Measurements from ENCODE around the gene DDX59.

The DDX59 gene

DNA sequence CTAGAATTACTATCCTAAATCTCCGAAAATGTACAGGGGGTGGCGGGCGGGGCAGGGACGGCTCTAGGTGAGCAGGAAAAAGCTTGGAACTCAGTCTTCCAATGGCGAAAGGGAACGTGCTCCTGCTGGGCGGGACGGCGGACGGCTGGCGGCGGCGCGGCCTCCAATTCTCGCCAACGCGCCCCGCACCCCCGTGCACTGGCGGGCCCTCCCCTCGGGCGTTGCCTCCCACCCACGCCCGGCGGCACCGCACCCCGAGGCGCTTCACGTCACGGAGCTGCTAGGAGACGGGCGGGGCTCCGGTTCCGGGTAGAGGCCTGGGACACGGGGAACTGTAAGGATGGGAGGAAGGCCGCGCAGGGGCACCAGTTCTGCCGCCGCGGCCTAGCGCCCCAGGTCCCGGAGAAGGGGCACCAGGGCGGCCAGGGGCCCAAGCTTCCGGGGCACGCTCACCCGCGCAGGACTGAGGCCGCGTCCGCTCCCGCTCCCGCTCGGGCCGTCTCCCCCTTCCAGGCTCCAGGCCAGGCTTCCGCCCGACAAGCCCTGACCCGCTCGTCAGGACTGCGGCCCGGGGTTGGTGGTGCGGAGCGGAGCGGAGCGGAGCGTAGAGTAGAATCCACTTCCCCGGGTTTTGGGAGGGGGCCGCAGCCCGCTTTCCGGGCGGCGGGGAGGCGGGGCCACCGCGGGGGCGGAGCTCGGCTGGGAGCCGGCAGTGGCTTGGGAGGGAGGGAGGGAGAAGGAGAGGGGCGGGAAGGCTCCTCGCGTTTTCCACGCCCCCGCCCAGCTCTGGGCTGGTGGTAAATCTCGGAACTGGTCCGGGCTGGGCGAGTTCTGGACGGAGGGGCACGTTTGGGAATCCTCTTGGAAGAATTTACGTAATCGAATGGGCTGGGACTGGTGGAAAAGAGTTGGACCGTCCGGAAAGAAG, at the start of gene DDX59:
Gene DDX59 (minus strand): TSS at position 594 of the 928 bp plus-strand sequence. CDS start 3,167 bp downstream, outside the sequence.
- no peaks in the 10 kb centered on the region for H3F3A ChIP-seq (ENCODE audit: low read depth)
- H3K36me3 ChIP-seq (ENCODE audit: insufficient read depth, low read length): no peaks in the 10 kb centered on the region
- H4K20me1 ChIP-seq (ENCODE audit: insufficient read depth, low read length, poor library complexity, severe bottlenecking): no peaks in the 10 kb centered on the region
- H3K4me3 ChIP-seq (ENCODE audit: low read length, poor library complexity, severe bottlenecking): peak within 1 kb of the TSS; percentile 79
- peaks cover 32% of the 10 kb centered on the region for H3K79me2 ChIP-seq (ENCODE audit: insufficient read depth, low read length)
- TF ChIP-seq, protein P1, sequence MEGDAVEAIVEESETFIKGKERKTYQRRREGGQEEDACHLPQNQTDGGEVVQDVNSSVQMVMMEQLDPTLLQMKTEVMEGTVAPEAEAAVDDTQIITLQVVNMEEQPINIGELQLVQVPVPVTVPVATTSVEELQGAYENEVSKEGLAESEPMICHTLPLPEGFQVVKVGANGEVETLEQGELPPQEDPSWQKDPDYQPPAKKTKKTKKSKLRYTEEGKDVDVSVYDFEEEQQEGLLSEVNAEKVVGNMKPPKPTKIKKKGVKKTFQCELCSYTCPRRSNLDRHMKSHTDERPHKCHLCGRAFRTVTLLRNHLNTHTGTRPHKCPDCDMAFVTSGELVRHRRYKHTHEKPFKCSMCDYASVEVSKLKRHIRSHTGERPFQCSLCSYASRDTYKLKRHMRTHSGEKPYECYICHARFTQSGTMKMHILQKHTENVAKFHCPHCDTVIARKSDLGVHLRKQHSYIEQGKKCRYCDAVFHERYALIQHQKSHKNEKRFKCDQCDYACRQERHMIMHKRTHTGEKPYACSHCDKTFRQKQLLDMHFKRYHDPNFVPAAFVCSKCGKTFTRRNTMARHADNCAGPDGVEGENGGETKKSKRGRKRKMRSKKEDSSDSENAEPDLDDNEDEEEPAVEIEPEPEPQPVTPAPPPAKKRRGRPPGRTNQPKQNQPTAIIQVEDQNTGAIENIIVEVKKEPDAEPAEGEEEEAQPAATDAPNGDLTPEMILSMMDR (conservative IDR thresholded peaks at IDR 0.05; ENCODE audit: low read length): no peak
- TF ChIP-seq EZH2phosphoT487 (IDR thresholded peaks at IDR 0.05; ENCODE audit: borderline replicate concordance): no peak
- H3K4me1 ChIP-seq (ENCODE audit: insufficient read depth, low read length, poor library complexity, severe bottlenecking): peaks cover 39% of the 10 kb centered on the region
- peak within 1 kb of the TSS; percentile 82 for H3K9ac ChIP-seq (ENCODE audit: low read depth, low read length, poor library complexity, severe bottlenecking)
- no peaks in the 10 kb centered on the region for H3K9me2 ChIP-seq (replicated peaks; ENCODE audit: low read depth, low read length)
- no peaks in the 10 kb centered on the region for H3K27me3 ChIP-seq (ENCODE audit: insufficient read depth, low read length, poor library complexity, severe bottlenecking)
- H3K9me3 ChIP-seq (ENCODE audit: insufficient read depth, low read depth, low read length): no peaks in the 10 kb centered on the region
- peak within 1 kb of the TSS; percentile 86 for H3K4me2 ChIP-seq (ENCODE audit: low read depth, low read length, poor library complexity, severe bottlenecking)
- H2AFZ ChIP-seq (ENCODE audit: low read length): peak within 1 kb of the TSS; percentile 83

DNA sequence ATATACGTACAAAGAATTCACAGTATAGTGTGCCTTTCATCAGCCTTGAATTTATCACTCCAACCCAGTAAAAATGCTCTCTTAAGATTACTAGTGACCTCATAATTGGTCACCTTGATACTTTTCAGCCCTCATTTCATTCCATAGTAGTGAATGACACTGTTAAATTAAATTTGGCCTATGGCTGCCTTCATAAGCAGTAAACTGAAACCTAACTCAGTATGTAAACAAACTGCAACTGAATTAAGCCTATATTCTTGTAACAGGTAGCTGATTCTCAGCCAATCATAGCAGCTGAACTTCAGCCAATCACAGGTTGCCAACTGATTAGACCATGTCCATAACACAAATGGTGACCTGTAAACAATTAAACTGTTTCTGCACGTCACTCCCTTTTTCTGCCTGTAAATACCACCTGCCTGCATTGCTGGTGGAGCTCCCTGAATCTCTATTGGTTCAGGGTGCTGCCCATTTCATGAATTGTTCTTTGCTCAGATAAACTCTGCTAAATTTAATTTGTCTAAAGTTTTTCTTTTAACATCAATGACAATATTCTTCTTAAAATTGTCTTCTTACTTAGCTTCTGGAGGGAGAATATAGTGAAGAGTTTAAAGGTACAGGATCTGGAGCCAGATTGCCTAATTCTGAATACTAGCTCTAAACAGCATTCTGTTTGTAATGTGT, 44.9 kb upstream of the DDX59 start:
- H2AFZ ChIP-seq (ENCODE audit: low read length): no peak overlapping the region
- H3K4me2 ChIP-seq (ENCODE audit: low read depth, low read length, poor library complexity, severe bottlenecking): no peak overlapping the region
- H3F3A ChIP-seq (ENCODE audit: low read depth): no peaks in the 10 kb centered on the region
- no peaks in the 10 kb centered on the region for H3K9me2 ChIP-seq (replicated peaks; ENCODE audit: low read depth, low read length)
- TF ChIP-seq, protein P1 (conservative IDR thresholded peaks at IDR 0.05; ENCODE audit: low read length): no peak
- TF ChIP-seq EZH2phosphoT487 (IDR thresholded peaks at IDR 0.05; ENCODE audit: borderline replicate concordance): no peak
- H3K9me3 ChIP-seq (ENCODE audit: insufficient read depth, low read depth, low read length): no peaks in the 10 kb centered on the region
- H3K36me3 ChIP-seq (ENCODE audit: insufficient read depth, low read length): no peaks in the 10 kb centered on the region
- no peaks in the 10 kb centered on the region for H3K4me1 ChIP-seq (ENCODE audit: insufficient read depth, low read length, poor library complexity, severe bottlenecking)
- H3K4me3 ChIP-seq (ENCODE audit: low read length, poor library complexity, severe bottlenecking): no peak overlapping the region
- no peaks in the 10 kb centered on the region for H4K20me1 ChIP-seq (ENCODE audit: insufficient read depth, low read length, poor library complexity, severe bottlenecking)
- no peak overlapping the region for H3K9ac ChIP-seq (ENCODE audit: low read depth, low read length, poor library complexity, severe bottlenecking)
- no peaks in the 10 kb centered on the region for H3K27me3 ChIP-seq (ENCODE audit: insufficient read depth, low read length, poor library complexity, severe bottlenecking)
- no peaks in the 10 kb centered on the region for H3K79me2 ChIP-seq (ENCODE audit: insufficient read depth, low read length)

DNA sequence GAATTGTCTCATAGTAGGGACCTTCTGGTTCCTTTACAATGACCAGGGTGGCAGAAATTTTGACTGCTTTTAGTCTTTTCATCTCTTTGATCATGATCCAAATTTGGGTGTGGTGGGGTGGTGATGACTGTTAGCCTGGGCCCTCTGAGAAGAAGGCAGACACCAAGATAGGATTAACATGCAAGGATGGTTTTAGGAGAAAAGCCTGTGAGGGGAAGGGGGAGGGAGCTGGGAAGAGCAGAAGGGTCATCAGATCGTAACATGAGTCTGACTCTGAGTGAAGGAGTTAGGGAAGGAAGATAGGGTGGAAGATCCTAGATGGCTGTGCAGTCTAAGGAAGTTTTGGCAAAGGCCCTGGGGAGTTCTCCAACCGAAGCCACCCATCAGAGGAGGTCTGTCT, 40.5 kb upstream of the DDX59 start:
- no peaks in the 10 kb centered on the region for H3K9me2 ChIP-seq (replicated peaks; ENCODE audit: low read depth, low read length)
- H3K4me3 ChIP-seq (ENCODE audit: low read length, poor library complexity, severe bottlenecking): no peak overlapping the region
- no peak overlapping the region for H3K9ac ChIP-seq (ENCODE audit: low read depth, low read length, poor library complexity, severe bottlenecking)
- H4K20me1 ChIP-seq (ENCODE audit: insufficient read depth, low read length, poor library complexity, severe bottlenecking): no peaks in the 10 kb centered on the region
- H3K79me2 ChIP-seq (ENCODE audit: insufficient read depth, low read length): no peaks in the 10 kb centered on the region
- no peaks in the 10 kb centered on the region for H3K27me3 ChIP-seq (ENCODE audit: insufficient read depth, low read length, poor library complexity, severe bottlenecking)
- no peaks in the 10 kb centered on the region for H3F3A ChIP-seq (ENCODE audit: low read depth)
- no peak overlapping the region for H3K4me2 ChIP-seq (ENCODE audit: low read depth, low read length, poor library complexity, severe bottlenecking)
- TF ChIP-seq, protein P1 (conservative IDR thresholded peaks at IDR 0.05; ENCODE audit: low read length): no peak
- TF ChIP-seq EZH2phosphoT487 (IDR thresholded peaks at IDR 0.05; ENCODE audit: borderline replicate concordance): no peak
- H3K36me3 ChIP-seq (ENCODE audit: insufficient read depth, low read length): no peaks in the 10 kb centered on the region
- peaks cover 2% of the 10 kb centered on the region for H3K4me1 ChIP-seq (ENCODE audit: insufficient read depth, low read length, poor library complexity, severe bottlenecking)
- no peaks in the 10 kb centered on the region for H3K9me3 ChIP-seq (ENCODE audit: insufficient read depth, low read depth, low read length)
- H2AFZ ChIP-seq (ENCODE audit: low read length): no peak overlapping the region; the same call in 1 of the 2 replicates

Data from Loucy (cell line).